Activated CD8-positive, alpha-beta T cell treated with anti-CD3 and anti-CD28 coated beads, Interleukin-2, amount 10 ng/mL, durations not matched to agents 7 days and 5 days (primary cell): Measurements from ENCODE around the gene STIL. TPM values are rescaled to one million over a fixed set of nuclear protein-coding genes. Genes with fewer than 3 reads are reported as not detected.

Experiments
- ATAC-seq: fragments of 150-1000 bp; cut with Tn5 transposase; one replicate; pipeline ENCODE4 v1.10.0; 2021; ENCODE audit warnings: moderate library complexity
- CTCF ChIA-PET: fragments of 350-600 bp; sonication (Branson Sonifier 250); formaldehyde crosslinking; loops from one replicate; lab custom pipeline; 2021; ENCODE audit warnings: antibody characterized with exemption; lab: Charles Lee
- POLR2A ChIA-PET: fragments of 350-600 bp; sonication (Branson Sonifier 250); formaldehyde crosslinking; loops from one replicate; lab custom pipeline; 2021; ENCODE audit warnings: antibody characterized with exemption; lab: Charles Lee
- DNase-seq: peaks from one replicate; pipeline ENCODE4 v3.0.0-alpha.2; 2020
- H3K27ac Mint-ChIP-seq: one replicate; pipeline ENCODE4 v1.8.0; 2021; ENCODE audit warnings: mild to moderate bottlenecking, mixed read lengths
- H3K27me3 Mint-ChIP-seq: one replicate; pipeline ENCODE4 v1.8.0; 2021; ENCODE audit warnings: low read depth, mixed read lengths
- H3K36me3 Mint-ChIP-seq: one replicate; pipeline ENCODE4 v1.8.0; 2021; ENCODE audit warnings: low read depth, mixed read lengths
- H3K4me1 Mint-ChIP-seq: one replicate; pipeline ENCODE4 v1.8.0; 2021; ENCODE audit warnings: low read depth, mixed read lengths
- H3K4me3 Mint-ChIP-seq: one replicate; pipeline ENCODE4 v1.8.0; 2021; ENCODE audit warnings: mild to moderate bottlenecking, mixed read lengths
- H3K9me3 Mint-ChIP-seq: one replicate; pipeline ENCODE4 v1.8.0; 2022; ENCODE audit warnings: mixed read lengths; ENCODE audit not compliant: insufficient read depth
- total RNA-seq, 2 experiments: library from RNA; stranded (reverse); gene quantifications; one replicate each; pipeline ENCODE4 v1.2.3, GENCODE V29; 2021

The STIL gene
- total RNA-seq, 2 experiments from 2014 or later: 48.0 to 50.1 TPM

GRCh38 chr1:47226121-47226838 is 87.7 kb downstream of the STIL start:
- Mint-ChIP-seq H3K36me3 (no peaks in the 10 kb centered on the region), H3K9me3 (no peaks in the 10 kb centered on the region), H3K4me1 (peaks cover 21% of the 10 kb centered on the region), H3K27ac (no peak overlapping the region), H3K4me3 (no peak overlapping the region), H3K27me3 (peaks cover 57% of the 10 kb centered on the region)
- CTCF ChIA-PET: interaction anchor here (1.7 to 2.3 kb wide), 3 partner anchors 34 to 211 kb away, joined by 8 to 11 read pairs (median 8); no protein-coding TSS in a partner anchor
- no peak for ATAC-seq
- POLR2A ChIA-PET: interaction anchor here (0.6 kb wide), 1 partner anchor 9 kb away, joined by 3 read pairs; no protein-coding TSS in a partner anchor
- DNase-seq: no peak

- no peak overlapping the region for H3K4me3 Mint-ChIP-seq
- H3K36me3 Mint-ChIP-seq: no peaks in the 10 kb centered on the region
- ChIA-PET CTCF (interaction anchor here (2.3 kb wide), 1 partner anchor 47 kb away, joined by 8 read pairs; no protein-coding TSS in a partner anchor), POLR2A (no interaction called here)
- peaks cover 55% of the 10 kb centered on the region for H3K27me3 Mint-ChIP-seq
- H3K4me1 Mint-ChIP-seq: peaks cover 14% of the 10 kb centered on the region
- H3K9me3 Mint-ChIP-seq: no peaks in the 10 kb centered on the region
- DNase-seq (no peak), ATAC-seq (peak; percentile 44)
- no peak overlapping the region for H3K27ac Mint-ChIP-seq
Measured at GRCh38 chr1:47225430-47226100, 88.4 kb downstream of the STIL start.

- H3K4me1 Mint-ChIP-seq: peaks cover 7% of the 10 kb centered on the region
- no peak overlapping the region for H3K4me3 Mint-ChIP-seq
- ChIA-PET POLR2A (no interaction called here), CTCF (no interaction called here)
- no peak overlapping the region for H3K27ac Mint-ChIP-seq
- peak; percentile 32 for ATAC-seq
- no peak for DNase-seq
- no peaks in the 10 kb centered on the region for H3K9me3 Mint-ChIP-seq
- no peaks in the 10 kb centered on the region for H3K36me3 Mint-ChIP-seq
- peaks cover 48% of the 10 kb centered on the region for H3K27me3 Mint-ChIP-seq
Measured at GRCh38 chr1:47224676-47225399, 89.1 kb downstream of the STIL start.

DNA sequence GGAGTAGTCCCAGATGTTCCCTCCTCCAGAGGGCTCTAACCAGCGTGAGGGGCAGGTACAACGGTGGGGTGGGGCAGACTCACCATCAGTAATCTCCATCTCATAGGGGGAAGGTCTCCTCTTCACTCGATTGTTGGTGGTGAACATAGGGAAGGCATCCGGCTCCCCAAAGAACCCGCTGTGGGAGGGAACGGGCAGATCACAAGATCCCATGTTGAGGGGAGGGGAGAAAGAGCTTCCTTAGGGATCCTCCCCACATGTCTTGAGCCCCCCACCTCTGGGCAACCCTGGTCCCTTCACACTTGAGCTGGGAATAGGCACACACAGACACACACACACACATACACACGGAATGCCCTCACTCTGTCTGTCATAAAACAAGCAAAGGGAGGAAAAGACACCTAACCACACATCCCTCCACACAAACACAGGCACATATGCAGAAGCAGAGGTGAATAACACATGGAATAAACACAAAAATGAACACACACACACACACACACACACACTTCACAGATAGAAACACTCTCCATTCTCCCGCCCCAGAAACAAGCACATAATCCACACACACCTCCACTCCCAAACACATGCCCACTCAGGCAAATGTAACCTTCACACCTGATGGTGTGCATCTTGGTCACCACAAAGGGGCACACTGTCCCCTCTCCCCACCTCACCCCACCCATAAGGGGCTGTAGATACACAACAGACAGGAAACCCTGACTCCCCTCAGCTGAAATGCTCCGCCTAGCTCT is 89.8 kb downstream of the STIL start:
- Mint-ChIP-seq H3K4me3 (no peak overlapping the region), H3K27me3 (peaks cover 41% of the 10 kb centered on the region), H3K4me1 (peaks cover 3% of the 10 kb centered on the region), H3K9me3 (no peaks in the 10 kb centered on the region), H3K36me3 (no peaks in the 10 kb centered on the region), H3K27ac (no peak overlapping the region)
- ATAC-seq (no peak), DNase-seq (no peak)
- ChIA-PET CTCF (no interaction called here), POLR2A (no interaction called here)

GRCh38 chr1:47223174-47223920 is 90.6 kb downstream of the STIL start:
- POLR2A ChIA-PET: no interaction called here
- Mint-ChIP-seq H3K4me1 (peaks cover 2% of the 10 kb centered on the region), H3K9me3 (no peaks in the 10 kb centered on the region), H3K36me3 (no peaks in the 10 kb centered on the region), H3K4me3 (no peak overlapping the region), H3K27me3 (peaks cover 34% of the 10 kb centered on the region), H3K27ac (no peak overlapping the region)
- no peak for ATAC-seq
- DNase-seq: no peak
- CTCF ChIA-PET: no interaction called here

GRCh38 chr1:47222476-47222875 is 91.5 kb downstream of the STIL start:
- no peak overlapping the region for H3K27ac Mint-ChIP-seq
- H3K4me1 Mint-ChIP-seq: peaks cover 5% of the 10 kb centered on the region
- no peak for DNase-seq
- no peaks in the 10 kb centered on the region for H3K9me3 Mint-ChIP-seq
- ChIA-PET POLR2A (no interaction called here), CTCF (interaction anchor here (1.0 kb wide), 1 partner anchor 29 kb away, joined by 3 read pairs; no protein-coding TSS in a partner anchor)
- ATAC-seq: no peak
- no peak overlapping the region for H3K4me3 Mint-ChIP-seq
- H3K27me3 Mint-ChIP-seq: peaks cover 25% of the 10 kb centered on the region
- H3K36me3 Mint-ChIP-seq: no peaks in the 10 kb centered on the region

- ChIA-PET CTCF (interaction anchor here (2.1 kb wide), 1 partner anchor 40 kb away, joined by 7 read pairs; no protein-coding TSS in a partner anchor), POLR2A (no interaction called here)
- Mint-ChIP-seq H3K27me3 (peaks cover 6% of the 10 kb centered on the region), H3K4me1 (peaks cover 3% of the 10 kb centered on the region), H3K9me3 (no peaks in the 10 kb centered on the region), H3K36me3 (no peaks in the 10 kb centered on the region), H3K4me3 (no peak overlapping the region), H3K27ac (no peak overlapping the region)
- ATAC-seq (no peak), DNase-seq (no peak)
Measured at GRCh38 chr1:47219590-47220220, 94.2 kb downstream of the STIL start.

GRCh38 chr1:47219001-47219400 is 94.9 kb downstream of the STIL start:
- POLR2A ChIA-PET: no interaction called here
- peaks cover 3% of the 10 kb centered on the region for H3K4me1 Mint-ChIP-seq
- no peaks in the 10 kb centered on the region for H3K9me3 Mint-ChIP-seq
- CTCF ChIA-PET: no interaction called here
- no peak for DNase-seq
- H3K4me3 Mint-ChIP-seq: no peak overlapping the region
- peaks cover 6% of the 10 kb centered on the region for H3K27me3 Mint-ChIP-seq
- H3K27ac Mint-ChIP-seq: no peak overlapping the region
- ATAC-seq: no peak
- H3K36me3 Mint-ChIP-seq: no peaks in the 10 kb centered on the region

GRCh38 chr1:47216278-47217059 is 97.5 kb downstream of the STIL start:
- no peaks in the 10 kb centered on the region for H3K9me3 Mint-ChIP-seq
- peaks cover 8% of the 10 kb centered on the region for H3K4me1 Mint-ChIP-seq
- no peak overlapping the region for H3K4me3 Mint-ChIP-seq
- no peak overlapping the region for H3K27ac Mint-ChIP-seq
- no peak for DNase-seq
- peaks cover 4% of the 10 kb centered on the region for H3K27me3 Mint-ChIP-seq
- ChIA-PET POLR2A (no interaction called here), CTCF (interaction anchor here (1.0 kb wide), 1 partner anchor 24 kb away, joined by 3 read pairs; no protein-coding TSS in a partner anchor)
- no peaks in the 10 kb centered on the region for H3K36me3 Mint-ChIP-seq
- ATAC-seq: no peak

- Mint-ChIP-seq H3K4me3 (no peak overlapping the region), H3K9me3 (no peaks in the 10 kb centered on the region), H3K27ac (no peak overlapping the region), H3K27me3 (peaks cover 2% of the 10 kb centered on the region), H3K4me1 (peaks cover 8% of the 10 kb centered on the region), H3K36me3 (no peaks in the 10 kb centered on the region)
- ATAC-seq (no peak), DNase-seq (no peak)
- POLR2A ChIA-PET: no interaction called here
- CTCF ChIA-PET: interaction anchor here (1.0 kb wide), 1 partner anchor 23 kb away, joined by 3 read pairs; no protein-coding TSS in a partner anchor
Measured at GRCh38 chr1:47215713-47216112, 98.2 kb downstream of the STIL start.
